ENCODE results near the gene ST6GAL1. TPM values are rescaled to one million over a fixed set of nuclear protein-coding genes. Genes with fewer than 3 reads are reported as not detected.

Gene ST6GAL1
- total and polyA plus RNA-seq, 10 of the 15 experiments (the other 5 are each of a cell fraction or from before 2014, with no cell fraction given): 74.2 to 248 (median 149) TPM

DNA sequence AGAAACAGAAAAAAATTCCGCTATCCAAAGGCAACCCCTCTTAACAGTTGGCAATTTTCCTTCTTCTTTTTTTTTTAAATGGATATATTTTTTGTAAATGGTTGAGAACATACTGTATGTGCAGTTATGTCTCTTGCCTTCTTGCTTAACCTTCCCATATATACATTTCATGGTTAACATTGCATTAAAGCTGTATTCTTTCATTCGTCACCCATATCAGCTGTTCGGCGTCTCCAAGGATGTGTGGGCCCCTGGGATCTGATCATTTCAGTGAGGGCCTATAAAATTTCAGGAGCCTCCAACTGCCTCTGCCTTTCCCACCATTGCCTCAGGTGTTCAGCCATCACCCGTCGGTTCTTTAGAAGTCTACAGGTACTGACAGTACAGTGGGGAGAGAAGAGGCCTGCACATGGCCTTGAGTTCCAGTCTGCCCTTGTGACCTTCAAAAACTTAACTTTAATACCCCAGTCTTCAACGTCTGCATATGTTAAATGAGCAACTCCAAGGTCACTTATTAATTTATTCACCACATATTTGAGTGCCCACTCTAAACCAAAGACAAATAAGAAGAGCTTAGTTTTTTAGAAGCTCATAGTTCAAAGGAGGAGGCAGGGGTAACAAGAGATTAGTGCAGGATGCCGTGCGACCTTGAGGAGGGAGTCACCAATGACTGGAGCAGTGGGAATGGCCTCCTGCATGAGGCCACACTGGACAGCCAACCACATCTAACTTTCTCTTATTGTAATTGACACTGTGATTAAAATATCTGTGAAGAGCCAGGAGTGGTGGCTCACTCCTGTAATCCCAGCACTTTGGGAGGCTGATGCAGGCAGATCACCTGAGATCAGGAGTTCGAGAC is 6.9 kb downstream of the ST6GAL1 start (continued):
- TF ChIP-seq, protein P1, sequence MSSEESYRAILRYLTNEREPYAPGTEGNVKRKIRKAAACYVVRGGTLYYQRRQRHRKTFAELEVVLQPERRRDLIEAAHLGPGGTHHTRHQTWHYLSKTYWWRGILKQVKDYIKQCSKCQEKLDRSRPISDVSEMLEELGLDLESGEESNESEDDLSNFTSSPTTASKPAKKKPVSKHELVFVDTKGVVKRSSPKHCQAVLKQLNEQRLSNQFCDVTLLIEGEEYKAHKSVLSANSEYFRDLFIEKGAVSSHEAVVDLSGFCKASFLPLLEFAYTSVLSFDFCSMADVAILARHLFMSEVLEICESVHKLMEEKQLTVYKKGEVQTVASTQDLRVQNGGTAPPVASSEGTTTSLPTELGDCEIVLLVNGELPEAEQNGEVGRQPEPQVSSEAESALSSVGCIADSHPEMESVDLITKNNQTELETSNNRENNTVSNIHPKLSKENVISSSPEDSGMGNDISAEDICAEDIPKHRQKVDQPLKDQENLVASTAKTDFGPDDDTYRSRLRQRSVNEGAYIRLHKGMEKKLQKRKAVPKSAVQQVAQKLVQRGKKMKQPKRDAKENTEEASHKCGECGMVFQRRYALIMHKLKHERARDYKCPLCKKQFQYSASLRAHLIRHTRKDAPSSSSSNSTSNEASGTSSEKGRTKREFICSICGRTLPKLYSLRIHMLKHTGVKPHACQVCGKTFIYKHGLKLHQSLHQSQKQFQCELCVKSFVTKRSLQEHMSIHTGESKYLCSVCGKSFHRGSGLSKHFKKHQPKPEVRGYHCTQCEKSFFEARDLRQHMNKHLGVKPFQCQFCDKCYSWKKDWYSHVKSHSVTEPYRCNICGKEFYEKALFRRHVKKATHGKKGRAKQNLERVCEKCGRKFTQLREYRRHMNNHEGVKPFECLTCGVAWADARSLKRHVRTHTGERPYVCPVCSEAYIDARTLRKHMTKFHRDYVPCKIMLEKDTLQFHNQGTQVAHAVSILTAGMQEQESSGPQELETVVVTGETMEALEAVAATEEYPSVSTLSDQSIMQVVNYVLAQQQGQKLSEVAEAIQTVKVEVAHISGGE (CRISPR knock-in tag; IDR thresholded peaks at IDR 0.05): no peak
- TF ChIP-seq RELA (IDR thresholded peaks at IDR 0.05; ENCODE audit: borderline replicate concordance, partially characterized antibody) (no peak), SPI1 (IDR thresholded peaks at IDR 0.05; ENCODE audit: borderline replicate concordance, insufficient read depth, low read depth, low read length) (no peak)

DNA sequence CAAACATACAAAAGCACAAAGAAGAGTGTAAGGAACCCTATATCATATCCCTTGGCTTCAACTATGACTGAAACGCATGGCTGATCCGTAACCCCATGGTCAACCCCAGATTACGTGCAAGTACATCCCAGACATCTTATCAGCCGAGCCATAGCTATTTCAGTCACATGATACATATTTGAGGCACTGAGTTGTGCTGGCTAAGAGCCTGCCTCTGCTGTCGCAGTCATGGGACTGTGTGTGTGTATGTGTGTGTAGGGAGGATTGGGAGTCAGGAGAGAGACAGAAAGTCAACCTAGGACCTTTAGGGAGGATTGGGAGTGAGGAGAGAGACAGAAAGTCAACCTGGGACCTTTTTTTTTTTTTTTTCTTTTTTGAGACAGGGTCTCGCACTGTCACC is 8.4 kb downstream of the ST6GAL1 start:
- Histone ChIP-seq H3K4me2 (ENCODE audit: control insufficient read depth, insufficient read depth) (no peak overlapping the region), H4K20me1 (ENCODE audit: control insufficient read depth, insufficient read depth) (peaks cover 2% of the 10 kb centered on the region; the same call in 1 of the 2 replicates), H3K4me1 (ENCODE audit: control insufficient read depth, insufficient read depth, low read length) (peaks cover 4% of the 10 kb centered on the region), H3K36me3 (ENCODE audit: control insufficient read depth in 2 of 2, insufficient read depth in 2 of 2, low read length in 1 of 2) (peaks cover 2 to 11% of the 10 kb centered on the region in 2 experiments), H3K27me3 (replicated peaks in 1 of 2; ENCODE audit: control insufficient read depth in 2 of 2, insufficient read depth in 2 of 2, low read length in 1 of 2) (no peaks in the 10 kb centered on the region), H2AFZ (ENCODE audit: control insufficient read depth, low read depth, low read length) (no peak overlapping the region), H3K27ac (ENCODE audit: control insufficient read depth, insufficient read depth) (no peak overlapping the region), H3K79me2 (ENCODE audit: control insufficient read depth, insufficient read depth, low read length) (peaks cover 43% of the 10 kb centered on the region), H3K9me3 (replicated peaks; ENCODE audit: control insufficient read depth, insufficient read depth, low read length) (no peaks in the 10 kb centered on the region), H3K9ac (ENCODE audit: control insufficient read depth, insufficient read depth, low read length) (no peak overlapping the region), H3K4me3 (no peak overlapping the region)
- ATAC-seq: no peak; the same call in 2 of the 3 replicates
- ChIA-PET SMC1A (ENCODE audit: uncharacterized antibody, unreplicated experiment) (interaction anchor here (0.6 to 2.2 kb wide), 4 partner anchors 11 to 89 kb away, joined by 3 to 7 read pairs (median 3); no protein-coding TSS in a partner anchor), RAD21 (ENCODE audit: unreplicated experiment) (interaction anchor here (1.0 to 1.4 kb wide), 2 partner anchors 50 to 58 kb away, joined by 3 to 4 read pairs; no protein-coding TSS in a partner anchor), POLR2A (interaction anchor here (1.3 to 1.6 kb wide), 2 partner anchors 14 to 20 kb away, joined by 6 to 7 read pairs; no protein-coding TSS in a partner anchor), CTCF (interaction anchor here (0.8 to 1.4 kb wide), 4 partner anchors 8 to 61 kb away, joined by 3 to 4 read pairs (median 3); partner anchors contain the start of gene ST6GAL1)
- intact Hi-C loops (cut with micrococcal nuclease; ENCODE audit: unreplicated experiment) (no loop called here), in situ Hi-C loops (cut with MboI) (no loop called here)
- no peak for FAIRE-seq
- DNase-seq (ENCODE audit: low read depth, low spot score): no peak
- WGBS (ENCODE audit: insufficient coverage, insufficient replicate concordance, low lambda C conversion rate, missing lambda C conversion rate): 97% methylated on average over 6 of the region's 6 CpGs
- no TSS peak for BruUV-seq (replicated peaks)
- TF ChIP-seq MAX (IDR thresholded peaks at IDR 0.05; ENCODE audit: low read depth, low read length) (no peak), CREB1 (IDR thresholded peaks at IDR 0.05; ENCODE audit: low read depth) (no peak), RAD21 (IDR thresholded peaks at IDR 0.05; ENCODE audit: insufficient read depth, low read depth, low read length) (no peak), POU2F2 (IDR thresholded peaks at IDR 0.05; ENCODE audit: borderline replicate concordance, low read depth, low read length) (no peak), NRF1 (conservative IDR thresholded peaks at IDR 0.05; ENCODE audit: low read depth, low read length) (no peak), KAT2A (conservative IDR thresholded peaks at IDR 0.05; ENCODE audit: control insufficient read depth, low read depth, low read length) (no peak), IKZF1 (conservative IDR thresholded peaks at IDR 0.05) (no peak)
- TF ChIP-seq, protein P2, sequence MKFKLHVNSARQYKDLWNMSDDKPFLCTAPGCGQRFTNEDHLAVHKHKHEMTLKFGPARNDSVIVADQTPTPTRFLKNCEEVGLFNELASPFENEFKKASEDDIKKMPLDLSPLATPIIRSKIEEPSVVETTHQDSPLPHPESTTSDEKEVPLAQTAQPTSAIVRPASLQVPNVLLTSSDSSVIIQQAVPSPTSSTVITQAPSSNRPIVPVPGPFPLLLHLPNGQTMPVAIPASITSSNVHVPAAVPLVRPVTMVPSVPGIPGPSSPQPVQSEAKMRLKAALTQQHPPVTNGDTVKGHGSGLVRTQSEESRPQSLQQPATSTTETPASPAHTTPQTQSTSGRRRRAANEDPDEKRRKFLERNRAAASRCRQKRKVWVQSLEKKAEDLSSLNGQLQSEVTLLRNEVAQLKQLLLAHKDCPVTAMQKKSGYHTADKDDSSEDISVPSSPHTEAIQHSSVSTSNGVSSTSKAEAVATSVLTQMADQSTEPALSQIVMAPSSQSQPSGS (IDR thresholded peaks at IDR 0.05; ENCODE audit: low read length): no peak

Data from GM12878 (cell line).